B cell (primary cell): Measurements from ENCODE around the gene TFPT. TPM values are rescaled to one million over a fixed set of nuclear protein-coding genes. Genes with fewer than 3 reads are reported as not detected.

Experiments used
- polyA plus RNA-seq: library from polyadenylated mRNA; depleted of rRNA; stranded (reverse); fragments of >200 nt; gene quantifications from 2 replicates; pipeline ENCODE4 v1.2.3, GENCODE V29; 2012
- total RNA-seq, 2 donors: library from RNA; stranded (reverse); fragments of 120-200 nt in 1 of 2; gene quantifications; 1 replicate in 1 of 2; 2 replicates in 1 of 2; pipeline versions ENCODE4 v1.2.3 to v1.2.4, GENCODE V29; 2013 to 2022

Gene TFPT
- total and polyA plus RNA-seq, 2 donors (not counting 1 experiment from before 2014, with no cell fraction given): 8.4 to 12.7 TPM

Other genes starting within 250 kb of the TFPT start
- 18.5 and 18.9 TPM in 2 replicates for gene MYADM, start 247.8 kb downstream of the TFPT start, total RNA-seq
- 172 and 184 TPM in 2 replicates for gene MYADM, start 247.8 kb downstream of the TFPT start, polyA plus RNA-seq
- gene PRKCG, start 233.5 kb downstream of the TFPT start, total RNA-seq: not detected in 2 replicates
- 0.31 and 2.6 TPM in 2 replicates for gene PRKCG, start 233.5 kb downstream of the TFPT start, polyA plus RNA-seq
- gene CACNG7, start 206.4 kb downstream of the TFPT start, total RNA-seq: not detected in 2 replicates
- gene CACNG7, start 206.4 kb downstream of the TFPT start, polyA plus RNA-seq: not detected in 2 replicates
- not detected in 2 replicates for gene CACNG8, start 152.7 kb downstream of the TFPT start, total RNA-seq
- not detected in 2 replicates for gene CACNG8, start 152.7 kb downstream of the TFPT start, polyA plus RNA-seq
- gene CACNG6, start 124.0 kb downstream of the TFPT start, total RNA-seq: not detected in 2 replicates
- not detected in 2 replicates for gene CACNG6, start 124.0 kb downstream of the TFPT start, polyA plus RNA-seq
- gene VSTM1, start 51.8 kb downstream of the TFPT start, total RNA-seq: not detected in 2 replicates
- 0.58 and 0.82 TPM in 2 replicates for gene VSTM1, start 51.8 kb downstream of the TFPT start, polyA plus RNA-seq
- gene TARM1, start 34.3 kb downstream of the TFPT start, total RNA-seq: not detected in 2 replicates
- not detected in 2 replicates for gene TARM1, start 34.3 kb downstream of the TFPT start, polyA plus RNA-seq
- not detected in 2 replicates for gene OSCAR, start 14.9 kb downstream of the TFPT start, total RNA-seq
- 1.1 and 1.7 TPM in 2 replicates for gene OSCAR, start 14.9 kb downstream of the TFPT start, polyA plus RNA-seq
- 91.8 and 94.4 TPM in 2 replicates for gene NDUFA3, start 12.8 kb downstream of the TFPT start, total RNA-seq
- gene NDUFA3, start 12.8 kb downstream of the TFPT start, polyA plus RNA-seq: 46.6 and 55.4 TPM in 2 replicates
- 65.4 and 66.2 TPM in 2 replicates for gene PRPF31, start 97 bp upstream of the TFPT start, total RNA-seq
- gene PRPF31, start 97 bp upstream of the TFPT start, polyA plus RNA-seq: 61.2 and 62.4 TPM in 2 replicates
- gene CNOT3, start 22.1 kb upstream of the TFPT start, total RNA-seq: 71.0 and 82.1 TPM in 2 replicates
- gene CNOT3, start 22.1 kb upstream of the TFPT start, polyA plus RNA-seq: 28.1 and 28.5 TPM in 2 replicates
- 13.7 and 16.5 TPM in 2 replicates for gene LENG1, start 44.1 kb upstream of the TFPT start, total RNA-seq
- 9.0 and 9.2 TPM in 2 replicates for gene LENG1, start 44.1 kb upstream of the TFPT start, polyA plus RNA-seq
- not detected in 2 replicates for gene TMC4, start 57.5 kb upstream of the TFPT start, total RNA-seq
- not detected in 2 replicates for gene TMC4, start 57.5 kb upstream of the TFPT start, polyA plus RNA-seq
- 34.8 and 37.8 TPM in 2 replicates for gene MBOAT7, start 73.9 kb upstream of the TFPT start, total RNA-seq
- gene MBOAT7, start 73.9 kb upstream of the TFPT start, polyA plus RNA-seq: 18.6 and 22.3 TPM in 2 replicates
- 23.5 and 25.1 TPM in 2 replicates for gene TSEN34, start 75.7 kb upstream of the TFPT start, total RNA-seq
- gene TSEN34, start 75.7 kb upstream of the TFPT start, polyA plus RNA-seq: 17.6 and 18.2 TPM in 2 replicates
- 1,512 and 1,603 TPM in 2 replicates for gene RPS9, start 85.2 kb upstream of the TFPT start, total RNA-seq
- 3,492 and 3,905 TPM in 2 replicates for gene RPS9, start 85.2 kb upstream of the TFPT start, polyA plus RNA-seq
- 0.25 and 0.34 TPM in 2 replicates for gene LILRB3, start 107.3 kb upstream of the TFPT start, total RNA-seq
- gene LILRB3, start 107.3 kb upstream of the TFPT start, polyA plus RNA-seq: 1.0 and 2.3 TPM in 2 replicates
- gene LILRA6, start 127.1 kb upstream of the TFPT start, total RNA-seq: not detected in 2 replicates
- 0.66 and 0.79 TPM in 2 replicates for gene LILRA6, start 127.1 kb upstream of the TFPT start, polyA plus RNA-seq
- gene LILRB5, start 141.6 kb upstream of the TFPT start, total RNA-seq: 0.05 and 0.17 TPM in 2 replicates
- gene LILRB5, start 141.6 kb upstream of the TFPT start, polyA plus RNA-seq: not detected in 2 replicates
- gene LILRB2, start 165.5 kb upstream of the TFPT start, total RNA-seq: 8.3 and 9.2 TPM in 2 replicates
- gene LILRB2, start 165.5 kb upstream of the TFPT start, polyA plus RNA-seq: 7.5 and 12.4 TPM in 2 replicates
- gene LILRA5, start 197.5 kb upstream of the TFPT start, total RNA-seq: 0.46 TPM in 1 of 2 replicates, not detected in the other
- gene LILRA5, start 197.5 kb upstream of the TFPT start, polyA plus RNA-seq: 1.3 and 1.8 TPM in 2 replicates
- gene LILRA4, start 223.5 kb upstream of the TFPT start, total RNA-seq: 10.1 and 10.4 TPM in 2 replicates
- 7.2 TPM in 2 replicates for gene LILRA4, start 223.5 kb upstream of the TFPT start, polyA plus RNA-seq
- gene LAIR1, start 249.3 kb upstream of the TFPT start, total RNA-seq: 40.2 and 41.5 TPM in 2 replicates
- 173 and 191 TPM in 2 replicates for gene LAIR1, start 249.3 kb upstream of the TFPT start, polyA plus RNA-seq